SKM-1 treated with dmso at 0.1 percent for 144 hours (cell line): ENCODE results near the gene SLC1A5.
"Not testable (repeated sequence)": the region's sequence is repeated elsewhere in the genome, so short reads cannot be mapped to it uniquely, and the experiment has no call there.

Experiments
- DNase-seq: peaks from one replicate; lab custom pipeline; 2025; ENCODE audit not compliant: unreplicated experiment; lab: John Stamatoyannopoulos, UW

SLC1A5 gene

GRCh38 chr19:46788262-46788967 lies at the start of gene SLC1A5:
Gene SLC1A5, minus strand, starts transcription at chr19:46788594. Its CDS starts 629 bp downstream, at chr19:46787965.
- peak; percentile 86 for DNase-seq

- no peak for DNase-seq
Measured at GRCh38 chr19:46838160-46838559, 49.8 kb upstream of the SLC1A5 start.

GRCh38 chr19:46834984-46835383 lies 46.6 kb upstream of the SLC1A5 start:
- DNase-seq = no peak

GRCh38 chr19:46834121-46834520 lies 45.7 kb upstream of the SLC1A5 start:
- no peak for DNase-seq

GRCh38 chr19:46830864-46831263 lies 42.5 kb upstream of the SLC1A5 start:
- no peak for DNase-seq

GRCh38 chr19:46828484-46828883 lies 40.1 kb upstream of the SLC1A5 start:
- no peak for DNase-seq

GRCh38 chr19:46825731-46826055 lies 37.3 kb upstream of the SLC1A5 start:
- no peak for DNase-seq

GRCh38 chr19:46824890-46825730 lies 36.7 kb upstream of the SLC1A5 start:
- DNase-seq = no peak

- no peak for DNase-seq
Measured at GRCh38 chr19:46823049-46823448, 34.7 kb upstream of the SLC1A5 start.

- DNase-seq = not testable (repeated sequence)
Measured at GRCh38 chr19:46822410-46822787, 34.0 kb upstream of the SLC1A5 start.

- no peak for DNase-seq
Measured at GRCh38 chr19:46821512-46822409, 33.4 kb upstream of the SLC1A5 start.

- DNase-seq = no peak
Measured at GRCh38 chr19:46818812-46819211, 30.4 kb upstream of the SLC1A5 start.

GRCh38 chr19:46815833-46816627 lies 27.6 kb upstream of the SLC1A5 start:
- no peak for DNase-seq

GRCh38 chr19:46813839-46814358 lies 25.5 kb upstream of the SLC1A5 start:
- DNase-seq = no peak

- no peak for DNase-seq
Measured at GRCh38 chr19:46812977-46813838, 24.8 kb upstream of the SLC1A5 start.

- no peak for DNase-seq
Measured at GRCh38 chr19:46809534-46810272, 21.3 kb upstream of the SLC1A5 start.

GRCh38 chr19:46806656-46807055 lies 18.3 kb upstream of the SLC1A5 start:
- no peak for DNase-seq

- DNase-seq = not testable (repeated sequence)
Measured at GRCh38 chr19:46804432-46804831, 16.0 kb upstream of the SLC1A5 start.

- DNase-seq = no peak
Measured at GRCh38 chr19:46803555-46803954, 15.2 kb upstream of the SLC1A5 start.
